Measurements from ENCODE around the gene MICALL1.
A peak's percentile ranks its signal among the peaks of the same experiment; 100 is the strongest.

The MICALL1 gene

GRCh38 chr22:37906364-37907008 is 389 bp downstream of the MICALL1 start:
- DNase-seq (ENCODE audit: low read depth), result peak; percentile 37

GRCh38 chr22:37907036-37907954 is 1.2 kb downstream of the MICALL1 start:
- DNase-seq (ENCODE audit: low read depth), result no peak

- no peak for DNase-seq (ENCODE audit: low read depth)
These were observed 3.7 kb downstream of the MICALL1 start for GRCh38 chr22:37909766-37910165.

- no peak for DNase-seq (ENCODE audit: low read depth)
These were observed 5.0 kb downstream of the MICALL1 start for GRCh38 chr22:37910890-37911672.

DNA sequence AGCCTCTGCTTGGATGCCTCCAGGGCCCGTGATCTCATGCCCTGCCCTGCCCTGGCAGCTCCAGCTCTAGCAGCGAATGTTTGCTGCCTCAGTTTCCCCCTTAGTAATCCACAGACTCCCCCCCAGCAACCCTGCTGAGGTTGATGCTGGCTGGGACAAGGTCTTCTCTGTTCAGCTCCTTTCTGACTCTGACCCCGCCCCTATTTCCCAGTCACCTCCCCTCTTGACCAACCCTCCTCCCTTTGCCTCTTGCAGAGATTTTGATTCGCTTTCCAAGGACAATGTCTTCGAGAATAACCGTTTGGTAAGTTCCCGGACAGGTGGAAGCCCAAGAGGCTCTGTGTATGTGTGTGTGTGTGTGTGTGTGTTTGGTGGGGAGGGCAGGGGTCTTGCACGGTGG is 5.6 kb downstream of the MICALL1 start:
- no peak for DNase-seq (ENCODE audit: low read depth)

GRCh38 chr22:37912171-37912570 is 6.1 kb downstream of the MICALL1 start:
- no peak for DNase-seq (ENCODE audit: low read depth)

DNA sequence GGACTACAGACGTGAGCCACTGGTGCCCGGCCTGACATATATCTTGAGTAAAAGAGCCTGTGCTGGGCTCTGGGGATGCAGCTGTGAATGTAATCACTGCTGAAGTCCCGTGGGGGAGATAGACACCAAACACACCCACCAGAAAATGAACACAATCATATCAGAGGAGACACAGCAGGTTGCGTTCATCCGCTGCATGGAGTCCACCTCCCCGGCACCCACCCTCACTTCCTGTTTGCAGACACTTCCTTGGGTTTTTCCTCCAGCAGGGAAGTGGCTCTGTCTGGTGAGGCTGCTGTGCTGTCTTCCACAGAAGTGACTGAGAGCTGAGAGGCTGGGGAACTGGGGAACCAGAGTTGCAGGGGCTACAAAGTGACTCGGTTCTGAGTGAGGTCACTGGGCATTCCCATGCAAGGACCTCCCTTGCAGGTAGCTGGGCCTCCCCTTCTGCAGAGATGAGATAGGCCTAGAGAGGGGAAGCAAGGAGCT is 7.2 kb downstream of the MICALL1 start:
- no peak for DNase-seq (ENCODE audit: low read depth)

DNA sequence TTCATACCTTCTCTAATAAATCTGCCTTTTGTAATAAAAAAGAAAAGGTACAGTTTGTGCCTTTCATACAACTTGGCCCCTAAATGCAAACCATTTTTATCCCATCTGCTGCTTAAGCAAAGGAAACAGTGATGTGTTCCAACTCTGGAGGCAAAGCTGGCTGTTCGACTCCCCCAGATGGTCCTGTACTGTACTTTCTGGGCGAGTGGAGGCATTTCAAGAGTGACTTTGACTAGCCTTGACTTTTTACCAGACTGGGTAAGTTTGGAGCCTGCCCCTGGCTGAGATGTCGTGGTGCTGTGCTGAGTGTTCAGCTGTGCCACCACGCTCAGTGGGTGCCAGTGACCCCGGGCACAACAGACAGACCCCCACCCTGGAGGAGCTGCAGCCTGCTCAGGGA is 10.2 kb downstream of the MICALL1 start:
- no peak for DNase-seq (ENCODE audit: low read depth)

GRCh38 chr22:37917874-37918548 is 11.9 kb downstream of the MICALL1 start:
- no peak for DNase-seq (ENCODE audit: low read depth)

- DNase-seq (ENCODE audit: low read depth), result no peak
These were observed 12.6 kb downstream of the MICALL1 start for GRCh38 chr22:37918580-37919270.

GRCh38 chr22:37920126-37920525 is 14.0 kb downstream of the MICALL1 start:
- no peak for DNase-seq (ENCODE audit: low read depth)

DNA sequence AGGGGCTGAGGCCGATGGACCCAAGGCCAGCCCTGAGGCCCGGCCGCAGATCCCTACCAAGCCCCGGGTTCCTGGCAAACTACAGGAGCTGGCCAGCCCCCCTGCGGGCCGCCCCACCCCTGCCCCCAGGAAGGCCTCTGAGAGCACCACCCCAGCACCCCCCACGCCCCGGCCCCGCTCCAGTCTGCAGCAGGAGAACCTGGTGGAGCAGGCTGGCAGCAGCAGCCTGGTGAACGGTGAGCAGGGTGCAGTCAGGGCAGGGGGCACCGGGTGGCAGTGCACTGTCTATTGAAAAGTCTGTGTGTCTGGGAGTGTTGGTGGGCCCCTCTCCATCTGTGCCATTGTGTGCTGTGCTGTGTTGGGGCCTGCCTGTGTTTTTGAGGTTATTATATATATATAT is 16.1 kb downstream of the MICALL1 start:
- no peak for DNase-seq (ENCODE audit: low read depth)

DNA sequence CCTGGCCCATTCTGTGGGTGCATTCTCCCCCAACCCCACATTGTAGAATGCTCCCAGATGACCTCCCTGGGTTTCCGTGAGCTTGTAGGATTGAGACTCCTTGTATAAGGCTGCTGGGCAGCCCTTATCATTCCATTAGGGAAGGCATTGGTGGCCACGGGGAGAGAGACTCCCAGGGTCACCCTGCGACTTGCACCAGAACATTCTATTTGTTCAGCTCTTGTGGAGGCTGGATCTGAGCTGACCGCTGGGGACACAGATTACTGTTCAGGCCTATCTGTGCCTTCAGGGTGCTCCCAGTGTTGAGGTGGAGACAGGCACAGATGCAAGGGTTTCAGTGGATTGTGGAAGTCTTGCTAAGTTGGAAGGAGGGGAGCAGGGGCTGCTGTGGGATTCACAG is 17.8 kb downstream of the MICALL1 start:
- no peak for DNase-seq (ENCODE audit: low read depth)

DNA sequence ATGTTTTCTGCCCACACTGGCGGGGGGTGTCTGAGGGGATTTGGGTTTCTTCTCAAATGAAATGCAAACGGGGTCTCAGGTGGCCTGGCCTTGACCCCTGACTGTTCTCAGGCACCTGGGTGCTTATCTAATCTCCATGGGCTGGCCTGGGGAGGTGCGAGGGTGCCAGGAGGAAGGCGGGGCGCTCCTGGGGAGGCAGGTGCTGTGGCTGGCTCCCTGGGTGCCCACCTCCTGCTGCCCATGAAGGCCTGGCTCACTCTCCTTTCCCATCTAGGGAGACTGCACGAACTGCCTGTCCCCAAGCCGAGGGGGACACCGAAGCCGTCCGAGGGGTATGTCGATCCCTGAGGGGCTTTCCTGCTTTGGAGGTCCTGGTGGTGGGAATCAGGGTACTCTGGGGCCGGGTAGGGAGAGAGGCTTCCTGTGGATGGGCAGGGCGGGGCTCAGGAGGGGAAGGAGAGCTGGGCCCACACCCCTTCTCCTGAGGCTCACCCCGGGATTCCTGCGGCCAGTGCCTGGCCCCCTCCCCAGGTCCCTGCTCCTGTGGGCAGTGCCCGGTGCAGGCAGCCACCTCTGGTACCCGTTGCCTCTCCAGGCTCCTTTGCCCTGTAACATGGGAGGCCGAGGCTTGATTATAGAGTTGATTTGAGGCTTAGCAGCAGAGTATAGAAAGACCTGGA is 18.4 kb downstream of the MICALL1 start:
- DNase-seq (ENCODE audit: low read depth), result no peak

GRCh38 chr22:37925330-37925729 is 19.2 kb downstream of the MICALL1 start:
- no peak for DNase-seq (ENCODE audit: low read depth)

- DNase-seq (ENCODE audit: low read depth), result no peak
These were observed 19.7 kb downstream of the MICALL1 start for GRCh38 chr22:37925767-37926166.

- no peak for DNase-seq (ENCODE audit: low read depth)
These were observed 20.3 kb downstream of the MICALL1 start for GRCh38 chr22:37926358-37926757.

- DNase-seq (ENCODE audit: low read depth), result no peak
These were observed 20.9 kb downstream of the MICALL1 start for GRCh38 chr22:37926771-37927636.

- no peak for DNase-seq (ENCODE audit: low read depth)
These were observed 21.5 kb downstream of the MICALL1 start for GRCh38 chr22:37927637-37927936.

GRCh38 chr22:37929390-37929789 is 23.3 kb downstream of the MICALL1 start:
- DNase-seq (ENCODE audit: low read depth), result no peak

Measured in activated T-cell treated with anti-CD3 and anti-CD28 coated beads for 1 hour (primary cell).